Left ventricle myocardium inferior (tissue), 1 donor: ENCODE results near the gene ATPAF1. TPM values are rescaled to one million over a fixed set of nuclear protein-coding genes. Genes with fewer than 3 reads are reported as not detected.

ENCODE experiments used
- DNase-seq: peaks from one replicate; pipeline ENCODE4 v3.0.0-alpha.2; 2020
- H3K27ac ChIP-seq: fragments of 200-600 bp; replicated peaks from 2 replicates; pipeline ENCODE4 v1.8.0; 2021
- H3K27me3 ChIP-seq: fragments of 200-600 bp; 2 replicates; pipeline ENCODE4 v1.8.0; 2021; ENCODE audit warnings: low read depth
- H3K36me3 ChIP-seq: fragments of 200-600 bp; 2 replicates; pipeline ENCODE4 v1.8.0; 2021
- H3K4me1 ChIP-seq: fragments of 200-600 bp; 2 replicates; pipeline ENCODE4 v1.8.0; 2021
- H3K4me3 ChIP-seq: fragments of 200-600 bp; 2 replicates; pipeline ENCODE4 v1.8.0; 2021; ENCODE audit warnings: mild to moderate bottlenecking, moderate library complexity
- H3K9me3 ChIP-seq: fragments of 200-600 bp; replicated peaks from 2 replicates; pipeline ENCODE4 v1.8.0; 2021
- intact Hi-C: fragments of 100-400 bp; cut with micrococcal nuclease; formaldehyde crosslinking; loops from one replicate; pipeline ENCODE4 v1.11.0; 2022
- total RNA-seq: library from RNA; stranded (reverse); fragmentation: NEBNext Ultra II Directional; extraction: Animal tissue kit (Norgen Biotek cat#: 25700); gene quantifications from one replicate; pipeline ENCODE4 v1.2.1, GENCODE V29; 2021
- TF ChIP-seq, protein P1 (sequence below): fragments of 200-600 bp; IDR thresholded peaks from 2 replicates; pipeline ENCODE4 v1.8.0; 2021; ENCODE audit warnings: antibody characterized with exemption, mild to moderate bottlenecking, borderline replicate concordance
- donor health status: DM: no; HTN: yes; CAD: no; lungs with severe emphysema.

ATPAF1 gene
- total RNA-seq, 1 donor from 2014 or later, result 235 TPM

DNA sequence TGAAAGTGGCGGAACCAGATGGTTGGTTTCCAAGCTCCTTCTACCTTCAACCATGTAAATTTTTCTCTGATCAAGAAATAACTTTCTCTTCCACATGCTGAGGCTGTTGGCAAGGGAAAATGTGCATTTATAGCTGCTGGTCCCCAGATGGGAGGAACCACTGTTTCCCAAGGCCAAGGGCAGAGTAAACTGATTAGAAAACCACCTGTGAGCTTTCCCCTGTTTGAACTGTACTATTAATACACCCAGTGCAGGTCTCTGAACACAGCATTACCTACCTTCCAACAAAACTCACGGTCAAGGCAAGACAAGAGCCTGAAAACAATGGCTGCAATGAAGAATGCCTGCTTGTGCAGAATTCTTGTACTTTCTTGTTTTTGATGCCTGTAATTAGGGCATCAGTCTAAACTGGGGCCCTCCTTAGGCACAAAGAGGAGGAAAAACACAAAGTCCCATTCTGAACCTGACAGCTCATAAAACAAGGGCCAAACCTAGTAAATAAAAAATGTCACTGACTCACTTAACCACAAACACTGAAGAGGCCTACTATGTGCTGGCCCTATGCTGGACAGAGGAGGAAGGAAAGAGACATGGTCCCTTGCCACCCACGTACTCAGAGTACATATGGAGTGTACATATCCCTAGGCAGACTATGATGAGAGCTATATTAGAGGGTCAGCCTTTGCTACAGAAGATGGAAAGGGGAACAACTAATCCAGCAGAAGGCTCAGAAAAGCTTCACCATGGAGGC lies 66.7 kb downstream of the ATPAF1 start:
- intact Hi-C loops, result no loop called here
- TF ChIP-seq, protein P1, sequence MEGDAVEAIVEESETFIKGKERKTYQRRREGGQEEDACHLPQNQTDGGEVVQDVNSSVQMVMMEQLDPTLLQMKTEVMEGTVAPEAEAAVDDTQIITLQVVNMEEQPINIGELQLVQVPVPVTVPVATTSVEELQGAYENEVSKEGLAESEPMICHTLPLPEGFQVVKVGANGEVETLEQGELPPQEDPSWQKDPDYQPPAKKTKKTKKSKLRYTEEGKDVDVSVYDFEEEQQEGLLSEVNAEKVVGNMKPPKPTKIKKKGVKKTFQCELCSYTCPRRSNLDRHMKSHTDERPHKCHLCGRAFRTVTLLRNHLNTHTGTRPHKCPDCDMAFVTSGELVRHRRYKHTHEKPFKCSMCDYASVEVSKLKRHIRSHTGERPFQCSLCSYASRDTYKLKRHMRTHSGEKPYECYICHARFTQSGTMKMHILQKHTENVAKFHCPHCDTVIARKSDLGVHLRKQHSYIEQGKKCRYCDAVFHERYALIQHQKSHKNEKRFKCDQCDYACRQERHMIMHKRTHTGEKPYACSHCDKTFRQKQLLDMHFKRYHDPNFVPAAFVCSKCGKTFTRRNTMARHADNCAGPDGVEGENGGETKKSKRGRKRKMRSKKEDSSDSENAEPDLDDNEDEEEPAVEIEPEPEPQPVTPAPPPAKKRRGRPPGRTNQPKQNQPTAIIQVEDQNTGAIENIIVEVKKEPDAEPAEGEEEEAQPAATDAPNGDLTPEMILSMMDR, result no peak
- Histone ChIP-seq H3K27ac (peak overlapping the region; percentile 10), H3K36me3 (no peaks in the 10 kb centered on the region), H3K9me3 (no peaks in the 10 kb centered on the region), H3K4me3 (no peak overlapping the region), H3K27me3 (no peaks in the 10 kb centered on the region), H3K4me1 (peaks cover 73% of the 10 kb centered on the region)
- no peak for DNase-seq

DNA sequence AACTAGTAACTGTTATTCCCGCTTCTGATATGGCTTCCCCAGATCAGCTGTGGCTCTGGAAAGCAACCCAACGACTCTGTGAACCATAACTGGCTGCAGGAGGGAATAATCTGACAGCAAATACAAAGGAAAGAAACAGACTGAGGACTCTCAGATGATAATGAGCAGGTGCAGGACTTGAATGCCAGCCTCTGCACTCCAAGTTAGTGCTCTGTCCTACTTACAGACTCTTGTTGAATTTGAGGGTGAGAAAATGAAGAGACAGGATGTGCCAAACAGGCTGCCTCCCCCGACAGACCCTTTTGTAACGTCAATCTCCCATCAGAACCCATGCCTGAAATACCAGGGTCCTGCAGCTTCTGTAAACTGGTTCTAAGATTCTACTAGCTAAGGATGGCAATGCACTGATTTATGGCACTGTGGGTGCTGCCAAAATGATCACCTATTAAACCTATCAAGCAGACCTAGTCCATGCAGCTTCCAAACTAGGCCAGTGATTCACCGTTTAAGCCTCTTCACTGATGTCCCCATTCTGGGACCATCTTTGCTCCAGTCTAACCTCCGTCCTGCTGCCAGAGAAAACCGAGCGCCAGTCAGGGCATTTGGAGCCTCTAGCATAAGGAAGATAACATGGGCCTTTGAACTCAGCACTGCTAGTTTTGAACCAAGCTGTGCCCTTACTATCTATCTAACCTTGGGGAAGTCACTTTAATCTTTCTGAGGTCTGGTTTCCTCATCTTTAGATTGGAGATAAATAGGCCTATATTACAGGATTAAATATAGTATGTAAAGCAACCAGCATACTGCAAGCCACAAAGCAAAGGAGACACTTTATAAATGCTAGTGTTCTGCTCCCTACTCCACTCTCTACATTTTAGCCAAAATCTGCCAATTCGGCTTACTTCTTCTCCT lies 68.8 kb downstream of the ATPAF1 start:
- Histone ChIP-seq H3K9me3 (no peaks in the 10 kb centered on the region), H3K4me3 (no peak overlapping the region), H3K4me1 (peaks cover 77% of the 10 kb centered on the region), H3K27me3 (no peaks in the 10 kb centered on the region), H3K27ac (no peak overlapping the region), H3K36me3 (no peaks in the 10 kb centered on the region)
- DNase-seq, result no peak
- TF ChIP-seq, protein P1, result no peak
- intact Hi-C loops, result no loop called here

GRCh38 chr1:46596846-46597245 lies 71.3 kb downstream of the ATPAF1 start:
- H3K27me3 ChIP-seq, result no peaks in the 10 kb centered on the region
- H3K4me3 ChIP-seq, result no peak overlapping the region
- no peaks in the 10 kb centered on the region for H3K9me3 ChIP-seq
- DNase-seq, result no peak
- intact Hi-C loops, result no loop called here
- TF ChIP-seq, protein P1, result no peak
- H3K4me1 ChIP-seq, result peaks cover 52% of the 10 kb centered on the region
- peaks cover 24% of the 10 kb centered on the region for H3K36me3 ChIP-seq
- no peak overlapping the region for H3K27ac ChIP-seq

DNA sequence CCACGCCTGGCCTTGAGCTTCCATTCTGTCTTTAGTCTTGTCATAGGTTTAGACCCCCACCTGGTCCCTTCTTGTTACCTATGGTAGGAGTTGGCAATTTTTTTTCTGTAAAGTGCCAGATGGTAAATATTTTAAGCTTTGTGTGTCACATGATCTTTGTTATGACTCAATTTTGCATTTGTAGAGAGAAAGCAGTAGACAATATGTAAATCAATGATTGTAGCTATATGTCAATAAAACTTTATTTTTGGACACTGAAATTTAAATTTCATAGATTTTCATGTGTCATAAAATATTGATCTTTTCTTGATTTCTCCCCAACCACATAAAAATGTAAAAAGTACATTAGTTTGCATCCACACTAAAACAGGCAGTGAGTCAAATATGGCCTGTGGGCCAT lies 72.1 kb downstream of the ATPAF1 start:
- Histone ChIP-seq H3K4me3 (no peak overlapping the region), H3K27ac (peak overlapping the region; percentile 62), H3K4me1 (peaks cover 44% of the 10 kb centered on the region), H3K9me3 (no peaks in the 10 kb centered on the region), H3K36me3 (peaks cover 32% of the 10 kb centered on the region), H3K27me3 (no peaks in the 10 kb centered on the region)
- TF ChIP-seq, protein P1, result no peak
- intact Hi-C loops, result no loop called here
- no peak for DNase-seq

- H3K4me1 ChIP-seq, result peaks cover 35% of the 10 kb centered on the region
- H3K4me3 ChIP-seq, result no peak overlapping the region
- peak; percentile 77 for DNase-seq
- peaks cover 41% of the 10 kb centered on the region for H3K36me3 ChIP-seq
- H3K27me3 ChIP-seq, result no peaks in the 10 kb centered on the region
- no peaks in the 10 kb centered on the region for H3K9me3 ChIP-seq
- H3K27ac ChIP-seq, result peak overlapping the region; percentile 62
- TF ChIP-seq, protein P1, result no peak
- intact Hi-C loops, result no loop called here
These were observed 73.0 kb downstream of the ATPAF1 start for GRCh38 chr1:46595127-46595526.
